Central memory CD4-positive, alpha-beta T cell (primary cell): ENCODE data around the gene SYCE1.
"Not testable (repeated sequence)": the region's sequence is repeated elsewhere in the genome, so short reads cannot be mapped to it uniquely, and the experiment has no call there.

Experiments used
- DNase-seq: peaks from one replicate; pipeline ENCODE4 v3.0.0; 2022
- total RNA-seq, 3 experiments: gene quantifications; one replicate each; lab custom pipeline; 2026; lab: John Stamatoyannopoulos, UW

The SYCE1 gene, protein sequence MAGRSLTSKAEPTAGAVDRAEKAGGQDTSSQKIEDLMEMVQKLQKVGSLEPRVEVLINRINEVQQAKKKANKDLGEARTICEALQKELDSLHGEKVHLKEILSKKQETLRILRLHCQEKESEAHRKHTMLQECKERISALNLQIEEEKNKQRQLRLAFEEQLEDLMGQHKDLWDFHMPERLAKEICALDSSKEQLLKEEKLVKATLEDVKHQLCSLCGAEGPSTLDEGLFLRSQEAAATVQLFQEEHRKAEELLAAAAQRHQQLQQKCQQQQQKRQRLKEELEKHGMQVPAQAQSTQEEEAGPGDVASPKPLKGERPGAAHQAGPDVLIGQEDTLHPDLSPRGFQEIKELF
- 0 to 0.25 (median 0.05) reads per million in 3 experiments for total RNA-seq

GRCh38 chr10:133565441-133566294 is at the start of gene SYCE1:
Gene SYCE1 (minus strand): TSS chr10:133565583. CDS start chr10:133565529, 54 bp downstream.
- peak; percentile 29 for DNase-seq

DNA sequence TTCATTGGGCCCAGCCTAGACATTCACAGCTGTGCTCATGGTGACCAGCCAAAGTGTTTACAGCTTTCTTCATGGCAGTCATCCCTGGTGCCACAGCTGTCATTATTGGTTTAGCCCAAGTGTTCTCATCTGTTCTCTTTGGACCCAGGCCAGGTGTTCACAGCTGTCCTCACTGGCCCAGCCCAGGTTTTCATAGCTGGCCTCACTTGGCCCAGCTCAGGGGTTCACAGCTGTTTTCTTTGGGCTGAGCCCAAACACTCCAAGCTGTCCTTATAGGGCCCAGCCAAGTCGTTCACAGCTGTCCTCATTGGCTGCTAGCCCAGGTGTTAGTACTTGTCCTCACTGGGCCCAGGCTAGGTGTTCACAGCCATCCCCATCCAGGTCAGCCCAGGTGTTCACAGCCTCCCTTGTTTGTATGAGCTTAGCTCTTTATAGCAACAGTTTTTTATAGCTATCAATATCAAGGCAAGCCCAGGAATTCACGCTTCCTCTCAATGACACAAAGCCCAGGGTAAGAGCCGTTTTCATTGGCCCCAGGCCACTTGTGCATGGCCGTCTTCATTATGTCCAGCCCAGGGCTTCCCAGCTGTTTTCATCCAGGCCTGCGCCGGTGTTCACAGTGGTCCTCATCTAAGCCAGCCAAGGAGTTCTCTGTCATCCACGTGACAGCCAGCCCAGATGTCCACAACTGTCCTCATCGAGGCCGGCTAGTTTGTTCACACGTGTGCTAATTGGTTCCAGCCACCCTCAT is 49.6 kb upstream of the SYCE1 start:
- DNase-seq = no peak

DNA sequence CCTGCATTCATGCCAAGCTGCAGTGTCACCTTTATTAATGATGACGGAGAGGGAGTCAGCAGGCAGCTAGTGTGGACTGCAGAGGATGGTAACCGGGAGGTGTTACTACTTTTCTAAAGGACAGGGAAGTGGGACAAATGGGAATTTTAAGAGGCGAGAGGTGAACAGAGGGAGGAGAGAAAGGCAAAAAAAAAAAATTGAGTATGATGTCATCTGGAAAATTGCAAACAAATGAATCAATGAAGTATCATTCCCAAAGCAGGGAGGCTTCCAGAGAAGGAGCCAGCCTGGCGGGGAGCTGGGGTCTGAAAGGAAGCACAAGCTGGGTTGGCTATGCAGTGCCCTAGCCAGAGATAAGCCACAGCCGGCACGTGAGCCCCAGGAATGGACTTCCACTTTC is 48.3 kb upstream of the SYCE1 start:
- no peak for DNase-seq

DNA sequence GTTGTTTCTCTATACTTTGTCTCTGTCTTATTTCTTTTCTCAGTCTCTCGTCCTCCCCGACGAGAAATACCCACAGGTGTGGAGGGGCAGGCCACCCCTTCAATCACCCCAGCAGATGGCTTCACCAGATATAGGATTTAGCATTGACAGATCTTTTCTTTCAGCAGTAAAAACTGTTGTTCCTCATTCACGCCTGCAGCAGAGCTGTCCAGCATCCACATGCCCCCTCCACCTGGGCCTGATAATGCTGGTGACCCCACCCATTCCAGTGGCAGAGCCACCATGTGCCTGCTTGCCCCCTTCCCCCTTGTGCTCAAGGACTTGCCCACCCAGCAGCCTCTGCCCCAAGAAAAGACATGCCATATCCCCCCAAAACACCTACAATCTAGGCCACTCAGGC is 45.7 kb upstream of the SYCE1 start:
- no peak for DNase-seq

DNA sequence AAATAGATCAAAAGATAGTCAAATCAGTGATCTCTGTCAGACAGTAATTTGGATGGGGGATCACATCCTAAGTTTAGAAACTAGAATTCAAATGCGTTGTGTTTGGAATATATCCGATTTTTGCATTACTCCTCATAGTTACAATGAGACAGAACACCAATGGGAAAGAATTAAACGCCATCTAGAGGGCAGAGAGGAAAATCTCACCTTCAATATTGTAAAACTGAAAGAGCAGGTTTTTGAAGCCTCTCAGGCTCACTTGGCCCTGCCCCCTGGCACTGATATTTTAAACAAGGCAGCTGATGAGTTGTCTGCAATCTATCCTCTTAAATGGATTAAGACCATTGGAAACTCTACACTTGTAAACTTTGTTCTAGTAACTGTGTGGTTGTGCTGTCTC is 43.5 kb upstream of the SYCE1 start:
- peak; percentile 1 for DNase-seq

DNA sequence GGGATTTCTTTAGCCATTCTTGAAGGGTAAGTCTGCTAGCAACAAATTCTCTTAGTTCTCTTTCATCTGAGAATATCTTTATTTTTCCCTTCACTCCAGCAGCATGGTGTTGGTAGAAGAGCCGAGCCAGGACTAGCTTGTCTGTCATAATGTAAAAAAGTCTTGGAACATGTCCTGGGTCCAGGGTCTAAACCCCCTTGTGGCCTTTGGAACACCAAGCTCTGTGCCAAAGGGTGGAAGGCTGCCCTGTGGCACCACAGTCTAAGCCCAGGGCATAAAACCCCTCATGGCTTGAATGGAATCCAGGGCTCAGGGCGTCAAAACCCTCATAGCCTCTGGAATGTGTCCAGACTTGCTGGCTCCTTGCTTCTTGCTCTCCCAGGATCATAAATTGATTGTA is 38.1 kb upstream of the SYCE1 start:
- not testable (repeated sequence) for DNase-seq

- no peak for DNase-seq
Measured at GRCh38 chr10:133600657-133601056, 35.3 kb upstream of the SYCE1 start.

DNA sequence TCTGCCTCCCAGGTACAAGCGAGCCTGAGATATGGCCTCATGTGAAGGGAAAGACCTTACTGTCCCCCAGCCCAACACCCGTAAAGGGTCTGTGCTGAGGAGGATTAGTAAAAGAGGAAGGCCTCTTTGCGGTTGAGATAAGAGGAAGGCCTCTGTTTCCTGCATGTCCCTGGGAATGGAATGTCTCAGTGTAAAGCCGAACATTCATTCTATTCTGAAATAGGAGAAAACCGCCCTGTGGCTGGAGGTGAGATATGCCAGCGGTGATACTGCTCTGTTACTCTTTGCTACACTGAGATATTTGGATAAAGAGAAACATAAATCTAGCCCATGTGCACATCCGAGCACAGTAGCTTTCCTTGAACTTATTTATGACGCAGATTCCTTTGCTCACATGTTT is 34.5 kb upstream of the SYCE1 start:
- DNase-seq = not testable (repeated sequence)

- no peak for DNase-seq
Measured at GRCh38 chr10:133592716-133593115, 27.3 kb upstream of the SYCE1 start.

- DNase-seq = no peak
Measured at GRCh38 chr10:133590970-133591359, 25.6 kb upstream of the SYCE1 start.

- no peak for DNase-seq
Measured at GRCh38 chr10:133590226-133590969, 25.0 kb upstream of the SYCE1 start.

DNA sequence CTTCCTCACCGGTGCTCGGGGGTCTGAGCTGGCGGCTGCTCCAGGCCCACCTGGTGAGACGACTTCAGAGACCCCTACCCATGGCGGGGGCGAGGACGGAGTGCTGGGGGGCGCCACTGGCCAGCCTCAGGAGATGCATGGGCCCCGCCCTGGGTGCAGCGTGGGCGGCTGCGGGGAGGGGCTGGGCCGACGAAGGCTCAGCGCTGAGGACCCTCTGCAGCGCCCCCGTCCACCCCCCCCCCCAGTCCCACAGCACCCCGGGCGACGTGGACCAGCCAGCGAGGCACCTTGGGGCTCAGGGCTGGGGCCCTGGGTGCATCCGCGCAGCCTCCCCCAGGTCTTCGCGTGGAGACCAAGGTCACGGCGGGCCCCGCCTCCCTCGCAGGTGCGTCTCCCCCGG is 11.7 kb upstream of the SYCE1 start:
- not testable (repeated sequence) for DNase-seq

DNA sequence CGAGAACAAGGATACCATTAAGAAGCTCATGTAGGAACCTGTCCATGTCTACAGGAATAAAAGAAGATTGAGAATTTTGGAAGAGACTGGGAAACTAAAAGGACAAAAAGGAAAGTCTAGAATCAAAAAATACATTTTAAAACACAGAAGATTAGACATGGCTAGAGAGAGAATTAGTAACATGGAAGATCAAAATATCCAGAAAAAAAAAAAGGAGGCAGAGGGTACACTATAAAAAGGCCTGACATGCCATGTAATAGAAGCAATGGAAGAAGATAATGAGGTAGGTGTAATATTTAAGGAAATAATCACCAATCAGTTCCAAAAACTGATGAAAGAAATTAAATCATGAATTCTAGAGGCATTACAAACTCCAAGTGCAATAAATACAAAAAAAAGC is 8.1 kb upstream of the SYCE1 start:
- DNase-seq = not testable (repeated sequence)

GRCh38 chr10:133572055-133572454 is 6.7 kb upstream of the SYCE1 start:
- not testable (repeated sequence) for DNase-seq

DNA sequence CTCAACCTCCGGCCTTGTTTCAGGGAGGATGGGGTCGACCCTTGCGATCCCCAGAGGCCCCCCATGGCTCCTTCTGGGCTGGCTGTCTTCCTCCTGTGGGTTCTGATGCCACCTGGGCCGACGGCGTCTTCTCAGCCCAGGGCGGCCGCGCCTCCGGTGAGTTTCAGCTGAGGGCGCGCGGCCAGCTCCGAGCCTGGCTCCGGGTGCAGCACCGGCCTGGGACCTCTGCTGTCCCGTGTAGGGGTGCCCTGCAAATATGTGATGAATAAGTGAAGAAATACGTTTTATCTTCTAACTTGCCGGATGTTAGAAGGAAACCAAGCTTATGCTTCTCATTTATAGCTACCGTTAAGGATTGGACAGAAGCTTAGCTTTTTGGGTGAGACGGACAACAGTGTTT is 4.4 kb upstream of the SYCE1 start:
- not testable (repeated sequence) for DNase-seq

DNA sequence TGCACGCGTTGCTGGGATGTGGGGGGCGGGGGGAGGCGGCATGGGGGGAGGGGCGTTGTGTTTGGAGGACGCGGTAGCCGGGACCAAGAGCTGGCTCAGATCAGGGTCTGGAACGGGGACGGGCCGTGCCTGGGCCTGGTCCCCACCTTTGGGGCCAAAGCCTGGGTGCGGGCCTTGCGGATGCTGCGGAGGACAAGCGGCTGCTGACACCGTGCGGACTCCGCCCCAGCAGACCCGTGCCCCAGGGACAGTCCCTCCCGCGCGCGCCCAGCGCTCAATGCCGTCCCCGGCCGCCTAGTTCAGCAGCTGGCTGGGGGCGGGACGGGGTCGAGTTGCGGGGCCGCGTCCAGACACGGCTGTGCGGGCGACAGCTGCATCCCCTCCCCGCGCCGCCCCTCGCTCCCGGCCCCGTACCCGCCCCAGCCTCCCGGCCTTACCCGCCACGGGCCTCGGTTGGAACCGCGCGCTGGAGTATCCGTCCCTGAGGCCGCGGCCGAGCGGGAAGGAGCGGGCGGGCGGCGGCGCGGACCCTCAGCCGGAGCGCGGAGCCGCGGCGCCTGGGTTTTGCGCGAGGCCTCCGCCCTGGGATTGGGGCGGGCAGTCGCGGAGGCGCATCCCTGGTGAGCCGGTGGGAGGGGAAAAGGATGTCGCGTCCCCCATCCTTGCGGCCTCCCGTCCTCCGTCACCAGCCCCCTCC is 3.6 kb upstream of the SYCE1 start:
- not testable (repeated sequence) for DNase-seq

DNA sequence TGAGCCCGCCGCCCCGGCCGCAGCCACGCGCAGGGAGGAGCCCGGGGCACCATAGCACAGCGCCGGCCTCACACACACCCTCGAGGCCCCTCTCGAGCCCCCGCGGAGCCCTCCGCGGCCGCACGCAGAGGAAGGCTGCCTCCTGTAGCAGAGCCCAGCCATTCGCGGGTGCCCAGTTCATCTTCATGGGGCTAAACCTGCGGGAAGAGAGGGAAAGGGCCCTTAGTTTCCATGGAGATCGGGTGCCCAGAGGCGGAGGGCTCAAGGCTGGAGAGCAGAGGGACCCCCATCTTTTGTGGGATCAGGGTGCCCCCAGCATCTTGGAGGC is 2.9 kb upstream of the SYCE1 start:
- no peak for DNase-seq

DNA sequence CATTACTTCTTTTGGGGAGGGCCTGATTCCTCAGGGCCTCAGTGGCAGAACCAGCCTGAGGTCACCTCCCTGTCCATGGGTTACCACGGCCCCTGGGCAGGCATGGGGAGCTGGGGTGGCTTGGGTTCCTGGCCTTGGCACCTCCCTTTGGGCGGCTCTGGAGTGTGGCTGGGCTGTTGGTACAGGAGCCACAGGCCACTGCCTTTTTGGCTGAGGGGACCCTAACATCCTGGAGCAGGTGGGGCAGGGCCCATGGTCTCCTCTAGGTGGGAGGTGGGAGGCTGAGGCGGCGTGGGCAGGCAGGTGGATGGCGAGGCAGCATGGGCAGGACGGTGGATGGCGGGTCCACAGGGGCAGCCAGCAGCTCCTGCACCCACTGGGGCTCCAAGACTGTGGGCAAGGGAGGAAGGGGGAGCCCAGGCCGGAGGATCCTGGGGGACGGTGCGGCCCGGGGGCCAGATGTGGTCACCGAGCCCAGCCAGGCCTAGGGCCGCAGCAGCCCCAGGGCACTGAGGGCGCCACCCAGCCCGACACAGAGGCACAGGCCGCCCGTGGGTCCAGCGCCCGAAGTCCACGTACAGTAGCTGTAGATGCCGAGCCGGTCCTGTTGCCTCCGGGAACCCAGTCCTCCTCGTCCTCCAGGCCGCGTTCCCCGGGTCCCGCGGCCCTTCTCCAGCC is 2.4 kb upstream of the SYCE1 start:
- DNase-seq = no peak

DNA sequence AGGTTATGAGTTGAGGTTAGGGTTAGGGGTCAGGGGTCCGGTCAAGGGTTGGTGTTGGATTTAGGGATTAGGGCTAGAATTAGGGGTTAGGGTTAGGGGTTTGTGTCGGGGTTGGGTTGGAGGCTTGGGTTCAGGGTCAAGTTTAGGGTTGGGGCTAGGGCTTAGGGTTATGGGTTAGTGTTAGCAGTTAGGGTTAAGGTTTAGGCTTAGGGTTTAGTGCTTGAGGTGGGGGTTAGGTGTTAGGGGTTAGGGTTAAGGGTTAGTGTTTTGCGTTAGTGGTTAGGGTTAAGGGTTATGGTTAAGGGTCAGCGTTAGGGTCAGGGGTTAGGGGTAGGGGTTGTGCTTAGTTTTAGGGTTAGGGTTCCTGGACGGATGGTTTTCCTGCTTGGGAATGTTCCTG is 1.7 kb upstream of the SYCE1 start:
- DNase-seq = no peak

- no peak for DNase-seq
Measured at GRCh38 chr10:133564816-133565215, 567 bp downstream of the SYCE1 start.

- DNase-seq = no peak
Measured at GRCh38 chr10:133559216-133559615, 6.2 kb downstream of the SYCE1 start.
